ENCODE results near the gene HECTD1. TPM values are rescaled to one million over a fixed set of nuclear protein-coding genes. Genes with fewer than 3 reads are reported as not detected.

HECTD1 gene
- total RNA-seq, 1 donor from 2014 or later, result 325 TPM

DNA sequence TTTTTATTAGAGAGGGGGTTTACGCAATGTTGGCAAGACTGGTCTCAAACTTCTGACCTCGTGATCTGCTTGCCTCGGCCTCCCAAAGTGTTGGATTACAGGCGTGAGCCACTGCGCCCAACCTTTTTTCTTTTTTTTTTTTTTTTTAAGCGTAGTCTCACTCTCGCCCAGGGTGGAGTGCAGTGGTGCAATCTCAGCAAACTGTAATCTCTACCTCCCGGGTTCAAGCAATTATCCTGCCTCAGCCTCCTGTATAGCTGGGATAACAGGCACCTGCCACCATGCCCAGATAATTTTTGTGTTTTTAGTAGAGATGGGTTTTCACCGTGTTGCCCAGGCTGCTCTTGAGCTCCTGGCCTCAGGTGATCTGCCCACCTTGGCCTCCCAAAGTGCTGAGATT is 8.8 kb upstream of the HECTD1 start:
- Histone ChIP-seq H3K27ac (no peak overlapping the region), H3K9me3 (no peaks in the 10 kb centered on the region), H3K36me3 (no peaks in the 10 kb centered on the region), H3K27me3 (no peaks in the 10 kb centered on the region), H3K4me3 (no peak overlapping the region), H3K4me1 (no peaks in the 10 kb centered on the region)
- no peak for TF ChIP-seq POLR2AphosphoS5 (IDR thresholded peaks at IDR 0.05; ENCODE audit: insufficient read depth in 1 of 2, low read depth in 1 of 2)
- TF ChIP-seq, protein P1, sequence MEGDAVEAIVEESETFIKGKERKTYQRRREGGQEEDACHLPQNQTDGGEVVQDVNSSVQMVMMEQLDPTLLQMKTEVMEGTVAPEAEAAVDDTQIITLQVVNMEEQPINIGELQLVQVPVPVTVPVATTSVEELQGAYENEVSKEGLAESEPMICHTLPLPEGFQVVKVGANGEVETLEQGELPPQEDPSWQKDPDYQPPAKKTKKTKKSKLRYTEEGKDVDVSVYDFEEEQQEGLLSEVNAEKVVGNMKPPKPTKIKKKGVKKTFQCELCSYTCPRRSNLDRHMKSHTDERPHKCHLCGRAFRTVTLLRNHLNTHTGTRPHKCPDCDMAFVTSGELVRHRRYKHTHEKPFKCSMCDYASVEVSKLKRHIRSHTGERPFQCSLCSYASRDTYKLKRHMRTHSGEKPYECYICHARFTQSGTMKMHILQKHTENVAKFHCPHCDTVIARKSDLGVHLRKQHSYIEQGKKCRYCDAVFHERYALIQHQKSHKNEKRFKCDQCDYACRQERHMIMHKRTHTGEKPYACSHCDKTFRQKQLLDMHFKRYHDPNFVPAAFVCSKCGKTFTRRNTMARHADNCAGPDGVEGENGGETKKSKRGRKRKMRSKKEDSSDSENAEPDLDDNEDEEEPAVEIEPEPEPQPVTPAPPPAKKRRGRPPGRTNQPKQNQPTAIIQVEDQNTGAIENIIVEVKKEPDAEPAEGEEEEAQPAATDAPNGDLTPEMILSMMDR (IDR thresholded peaks at IDR 0.05), result no peak
- no peak for TF ChIP-seq POLR2A (IDR thresholded peaks at IDR 0.05)
- intact Hi-C loops (cut with DNase I), result no loop called here
- DNase-seq (ENCODE audit: extremely low spot score in 2 of 2), result no peak

DNA sequence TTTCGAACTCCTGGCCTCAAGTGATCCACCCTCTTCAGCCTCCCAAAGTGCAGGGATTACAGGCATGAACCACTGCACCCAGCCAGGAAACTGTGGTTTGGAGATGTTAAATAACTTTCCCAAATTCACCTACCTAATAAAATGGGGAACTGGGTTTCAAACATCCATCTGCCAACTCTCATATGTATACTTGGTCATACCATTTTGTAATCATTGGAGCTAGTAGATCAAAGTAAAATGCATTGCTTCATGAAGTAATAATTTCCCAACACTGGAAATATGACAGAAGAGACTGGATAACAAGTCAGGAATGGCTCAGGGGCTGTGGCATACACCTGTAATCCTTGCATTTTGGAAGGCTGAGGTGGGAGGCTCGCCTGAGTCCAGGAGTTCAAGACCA is 5.3 kb upstream of the HECTD1 start:
- intact Hi-C loops (cut with DNase I), result no loop called here
- TF ChIP-seq POLR2A (IDR thresholded peaks at IDR 0.05) (no peak), POLR2AphosphoS5 (IDR thresholded peaks at IDR 0.05; ENCODE audit: insufficient read depth in 1 of 2, low read depth in 1 of 2) (no peak)
- TF ChIP-seq, protein P1 (IDR thresholded peaks at IDR 0.05), result no peak
- peak in 1 of 2 donors; percentile 20 for DNase-seq (ENCODE audit: extremely low spot score in 2 of 2)
- Histone ChIP-seq H3K4me1 (peaks cover 15% of the 10 kb centered on the region), H3K36me3 (no peaks in the 10 kb centered on the region), H3K27me3 (no peaks in the 10 kb centered on the region), H3K9me3 (no peaks in the 10 kb centered on the region), H3K27ac (no peak overlapping the region), H3K4me3 (no peak overlapping the region)

DNA sequence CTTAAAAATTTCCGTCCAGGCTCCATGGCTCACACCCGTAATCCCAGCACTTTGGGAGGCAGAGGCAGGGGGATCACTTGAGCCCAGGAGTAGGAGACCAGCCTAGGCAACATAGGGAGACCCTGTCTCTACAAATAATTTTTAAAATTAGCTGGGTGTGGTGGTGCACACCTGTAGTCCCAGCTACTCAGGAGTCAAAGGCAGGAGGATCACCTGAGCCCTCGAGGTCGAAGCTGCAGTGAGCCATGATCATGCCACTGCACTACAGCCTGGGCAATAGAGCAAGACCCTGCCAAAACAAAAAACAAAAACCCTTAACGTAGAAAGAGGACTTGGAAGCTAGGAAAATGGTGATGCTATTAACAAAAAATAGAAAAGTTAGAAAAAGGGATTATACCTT is 2.0 kb upstream of the HECTD1 start:
- H3K36me3 ChIP-seq, result no peaks in the 10 kb centered on the region
- H3K27ac ChIP-seq, result no peak overlapping the region
- DNase-seq (ENCODE audit: extremely low spot score in 2 of 2), result peak in 1 of 2 donors; percentile 40
- TF ChIP-seq POLR2AphosphoS5 (IDR thresholded peaks at IDR 0.05; ENCODE audit: insufficient read depth in 1 of 2, low read depth in 1 of 2), result no peak
- no peak for TF ChIP-seq POLR2A (IDR thresholded peaks at IDR 0.05)
- TF ChIP-seq, protein P1 (IDR thresholded peaks at IDR 0.05), result no peak
- no peak overlapping the region for H3K4me3 ChIP-seq
- intact Hi-C loops (cut with DNase I), result loop anchor here (5.0 kb wide), 1 partner anchor 42 kb away; no protein-coding TSS in a partner anchor
- H3K4me1 ChIP-seq, result peaks cover 30% of the 10 kb centered on the region
- no peaks in the 10 kb centered on the region for H3K9me3 ChIP-seq
- no peaks in the 10 kb centered on the region for H3K27me3 ChIP-seq

DNA sequence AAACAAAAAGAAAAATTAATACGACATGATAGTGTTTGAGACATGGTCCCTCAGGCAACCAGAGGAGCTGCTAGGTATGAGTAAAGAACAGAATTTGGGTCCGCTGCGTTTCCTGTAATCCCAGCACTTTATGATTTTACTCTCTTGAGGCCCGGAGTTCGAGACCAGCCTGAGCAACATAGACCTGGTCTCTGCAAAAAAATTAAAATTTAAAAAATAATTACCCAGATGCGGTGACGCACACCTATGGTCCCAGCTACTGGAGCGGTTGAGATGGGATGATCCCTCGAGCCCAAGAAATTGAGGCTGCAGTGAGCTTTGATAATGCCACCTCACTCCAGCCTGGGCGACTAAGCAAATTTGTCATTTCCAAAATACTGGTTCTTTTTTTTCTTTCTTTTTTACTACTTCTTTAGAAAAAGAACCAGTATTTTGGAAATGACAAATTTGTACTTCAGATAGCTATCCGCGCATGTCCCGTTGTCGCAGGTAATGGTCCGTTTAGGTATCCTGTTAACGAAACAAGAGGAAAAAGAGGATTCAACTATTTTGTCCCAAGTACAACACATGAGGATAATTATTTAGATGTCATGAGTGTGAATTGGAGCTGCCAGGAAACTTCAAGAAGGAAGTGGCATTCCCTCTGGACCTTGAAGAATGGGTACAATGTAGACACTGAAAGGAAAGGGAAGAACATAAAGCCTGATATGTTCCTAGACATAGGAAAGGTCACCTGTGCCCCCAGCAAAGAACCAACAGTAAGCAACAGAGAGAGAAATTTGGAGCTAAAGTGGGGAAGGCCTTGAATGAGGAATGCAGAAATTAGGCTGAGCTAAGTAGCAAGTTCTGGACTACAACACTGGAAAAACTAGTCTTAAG is 1.2 kb upstream of the HECTD1 start:
- TF ChIP-seq POLR2A (IDR thresholded peaks at IDR 0.05) (no peak), POLR2AphosphoS5 (IDR thresholded peaks at IDR 0.05; ENCODE audit: insufficient read depth in 1 of 2, low read depth in 1 of 2) (no peak)
- TF ChIP-seq, protein P1 (IDR thresholded peaks at IDR 0.05), result no peak
- no peaks in the 10 kb centered on the region for H3K9me3 ChIP-seq
- intact Hi-C loops (cut with DNase I), result loop anchor here (5.0 kb wide), 1 partner anchor 41 kb away; no protein-coding TSS in a partner anchor
- peak overlapping the region; percentile 65 to 71 for H3K4me3 ChIP-seq
- H3K4me1 ChIP-seq, result peaks cover 32% of the 10 kb centered on the region
- peak in 1 of 2 donors; percentile 77 for DNase-seq (ENCODE audit: extremely low spot score in 2 of 2)
- no peaks in the 10 kb centered on the region for H3K27me3 ChIP-seq
- H3K36me3 ChIP-seq, result peaks cover 0 to 4% of the 10 kb centered on the region in 2 donors
- peak overlapping the region; percentile 97 for H3K27ac ChIP-seq
